Stimulated activated CD8-positive, alpha-beta memory T cell treated with anti-CD3 and anti-CD28 coated beads, Interleukin-4, amount 100 ng/mL, for 24 hours (primary cell): ENCODE measurements around the gene TECPR2.
"Not testable (repeated sequence)": the region's sequence is repeated elsewhere in the genome, so short reads cannot be mapped to it uniquely, and the experiment has no call there.

Source experiments
- DNase-seq: peaks from one replicate; pipeline ENCODE4 v3.0.0-alpha.2; 2020; ENCODE audit warnings: low read depth

TECPR2 gene

GRCh38 chr14:102528431-102529170, 165.9 kb downstream of the TECPR2 start:
- no peak for DNase-seq

DNA sequence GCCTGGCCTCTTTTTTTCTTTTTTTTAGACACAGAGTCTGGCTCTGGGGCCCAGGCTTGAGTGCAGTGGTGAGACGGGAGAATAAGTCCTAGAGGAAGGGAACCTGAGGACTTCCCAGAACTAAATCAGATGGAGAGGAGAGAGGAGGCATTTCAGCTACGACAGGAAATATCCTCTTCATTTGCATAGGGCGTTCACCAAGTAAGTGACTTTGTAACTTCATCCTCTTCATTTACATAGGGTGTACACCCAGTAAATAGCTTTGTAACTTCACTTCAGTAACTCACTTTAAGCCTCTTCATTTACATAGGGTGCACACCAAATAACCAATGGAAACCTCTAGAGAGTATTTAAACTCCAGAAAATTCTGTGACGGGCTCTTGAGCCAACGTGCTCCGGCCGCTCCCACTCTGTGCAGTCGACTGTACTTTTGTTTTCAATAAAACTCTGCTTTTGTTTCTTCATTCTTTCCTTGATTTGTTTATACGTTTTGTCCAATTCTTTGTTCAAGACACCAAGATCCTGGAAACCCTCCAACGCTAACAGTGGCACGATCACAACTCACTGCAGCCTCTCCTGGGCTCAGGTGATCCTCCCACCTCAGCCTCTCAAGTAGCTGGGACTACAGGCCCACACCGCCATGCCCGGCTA, 168.2 kb downstream of the TECPR2 start:
- DNase-seq: no peak

- no peak for DNase-seq
Measured at GRCh38 chr14:102532204-102532658, 169.5 kb downstream of the TECPR2 start.

DNA sequence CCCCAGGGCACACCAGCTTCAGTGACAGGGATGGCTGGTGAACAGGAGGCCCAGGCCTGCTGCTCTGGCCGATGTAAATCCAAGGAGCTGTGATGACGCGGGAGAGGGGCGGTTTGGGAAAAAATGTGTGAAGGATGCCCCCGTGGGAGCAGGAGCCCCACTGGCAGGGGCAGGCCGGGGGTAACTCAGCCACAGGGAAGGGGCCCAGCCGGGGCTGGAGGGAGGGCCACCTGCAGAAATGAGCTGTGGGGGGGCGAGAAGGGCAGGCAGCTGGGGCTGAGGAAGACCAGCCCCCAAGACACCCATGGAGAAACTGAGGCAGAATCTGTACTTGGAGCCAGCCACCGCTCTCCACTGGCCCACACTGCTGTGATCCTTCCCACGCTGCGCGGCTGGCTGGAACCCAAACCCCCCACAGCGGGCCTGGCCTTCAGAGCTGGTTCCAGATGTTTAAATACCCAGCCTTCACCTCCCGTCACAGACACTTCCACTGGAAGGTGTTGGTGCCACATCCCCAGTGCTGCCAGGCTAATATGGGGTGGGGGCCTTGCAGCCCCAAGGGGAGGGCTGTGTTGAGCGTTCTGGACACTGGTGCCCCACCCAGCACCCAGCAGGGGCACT, 175.3 kb downstream of the TECPR2 start:
- no peak for DNase-seq

DNA sequence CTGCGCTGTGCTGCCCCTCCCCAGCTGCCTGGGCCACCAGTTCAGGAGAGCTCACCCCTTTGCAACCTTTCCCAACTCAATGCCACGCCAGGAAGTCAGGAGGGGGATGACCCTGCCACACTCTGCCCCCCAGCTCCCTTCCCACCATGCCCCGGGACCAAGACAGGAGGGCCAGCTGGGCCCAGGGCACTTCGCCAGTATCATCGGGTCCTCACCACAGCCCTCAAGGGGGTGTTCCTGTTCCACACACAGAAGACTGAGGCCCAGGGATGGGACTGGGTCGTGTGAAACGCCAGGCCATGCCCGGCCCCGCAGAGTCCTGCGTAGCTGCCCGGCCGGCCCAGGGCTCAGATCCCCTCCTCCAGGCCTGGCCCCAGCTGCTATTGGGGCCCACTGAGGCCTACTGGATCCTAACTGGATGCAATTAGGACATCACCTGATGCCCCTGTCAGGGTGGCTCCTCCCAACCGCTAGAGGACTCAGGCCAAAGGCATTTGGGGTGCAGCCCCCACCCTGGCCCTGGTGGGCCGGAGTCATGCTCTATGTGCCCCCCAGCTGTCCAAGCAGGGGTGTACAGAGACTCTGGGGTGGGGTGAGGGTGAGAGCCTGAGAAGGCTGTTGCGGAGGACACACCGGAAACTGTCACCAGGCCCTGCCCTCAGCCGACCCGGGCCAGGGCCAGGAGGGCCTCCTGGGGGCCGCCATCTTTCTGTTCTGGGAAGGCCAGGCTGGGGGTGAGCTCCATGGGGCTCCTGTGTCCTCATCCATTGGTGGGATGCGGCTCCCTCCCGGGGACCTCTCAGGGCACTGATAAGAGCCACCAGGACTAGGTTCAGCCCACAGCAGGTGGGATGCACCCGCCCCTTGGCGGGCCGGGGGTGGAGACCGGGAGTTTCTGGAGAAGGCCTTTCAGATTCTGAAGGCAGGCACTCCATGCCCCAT, 176.1 kb downstream of the TECPR2 start:
- DNase-seq: no peak

DNA sequence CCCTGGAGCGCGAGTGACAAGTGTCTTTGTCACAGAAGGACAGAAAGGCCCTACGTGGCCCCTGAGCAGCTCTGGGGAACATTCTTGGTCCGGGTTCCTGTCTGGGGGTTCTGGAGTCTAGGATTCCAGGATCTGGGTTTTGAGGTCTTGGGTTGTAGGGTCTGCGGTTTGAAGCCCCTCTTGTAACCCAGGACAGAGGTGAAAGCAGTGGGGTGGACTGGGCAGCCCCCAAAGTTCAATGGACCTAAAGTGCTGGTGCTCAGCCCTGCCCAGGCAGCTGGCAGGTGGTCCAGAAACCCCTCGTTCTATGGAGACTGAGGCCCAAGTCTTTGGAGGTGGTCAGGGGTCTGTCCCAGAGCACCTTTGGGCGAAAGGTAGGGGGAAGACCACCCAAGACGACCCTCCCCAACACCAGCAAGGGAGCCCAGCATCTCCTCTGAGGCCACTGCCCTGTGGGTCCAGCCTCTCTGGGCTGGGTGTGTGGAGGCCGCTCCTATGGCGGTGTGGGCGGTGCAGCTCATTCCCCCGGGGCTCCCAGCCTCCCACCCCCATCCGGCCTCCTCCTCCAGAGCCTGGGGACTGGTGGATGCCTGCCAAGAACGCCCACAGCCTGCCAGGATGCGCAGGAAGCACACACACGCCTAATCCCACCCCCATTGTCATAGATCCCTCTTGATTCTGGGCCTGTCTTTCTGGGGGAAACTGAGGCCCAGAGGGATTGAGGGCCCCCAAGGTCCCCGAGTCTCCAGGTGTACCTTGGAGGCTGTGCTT, 177.0 kb downstream of the TECPR2 start:
- DNase-seq: no peak

- DNase-seq: no peak
Measured at GRCh38 chr14:102540315-102541028, 177.7 kb downstream of the TECPR2 start.

- not testable (repeated sequence) for DNase-seq
Measured at GRCh38 chr14:102541029-102541491, 178.3 kb downstream of the TECPR2 start.

GRCh38 chr14:102541771-102542170, 179.0 kb downstream of the TECPR2 start:
- no peak for DNase-seq

GRCh38 chr14:102544046-102544746, 181.5 kb downstream of the TECPR2 start:
- DNase-seq: no peak

DNA sequence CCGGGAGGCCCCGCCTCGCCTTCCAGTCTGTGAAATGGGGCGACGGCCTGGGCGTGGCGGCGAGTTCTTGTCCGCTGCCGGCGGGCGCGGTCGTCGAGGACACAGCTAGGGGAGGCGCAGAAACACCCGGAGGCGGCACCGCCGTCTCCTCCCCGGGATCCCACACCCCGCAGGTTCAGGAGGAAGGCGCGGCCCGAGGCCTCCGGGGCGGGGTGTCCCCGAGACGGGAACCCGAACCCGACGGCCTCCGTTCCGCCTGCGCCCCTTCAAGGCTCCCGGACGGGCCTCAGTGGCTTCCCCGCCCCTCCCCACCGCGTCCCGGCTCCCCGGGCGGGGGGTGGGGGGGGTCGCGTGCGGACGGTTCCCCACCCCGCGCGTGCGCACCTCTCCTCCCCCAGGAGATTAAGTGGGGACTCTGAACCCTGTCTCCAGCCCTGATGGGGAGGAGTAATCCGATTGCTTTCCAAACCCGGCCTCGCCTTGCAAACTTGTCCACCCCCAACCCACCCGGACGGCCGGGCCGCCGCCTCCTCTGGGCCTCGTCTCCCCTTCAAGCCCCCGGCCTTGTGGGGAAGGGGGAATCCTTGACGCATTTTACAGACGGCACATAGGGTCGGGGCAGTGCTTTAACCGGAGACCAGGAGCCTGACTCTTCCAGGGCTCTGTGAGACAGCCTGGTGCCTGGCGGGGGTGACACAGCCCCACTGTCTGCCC, 182.2 kb downstream of the TECPR2 start:
- no peak for DNase-seq

DNA sequence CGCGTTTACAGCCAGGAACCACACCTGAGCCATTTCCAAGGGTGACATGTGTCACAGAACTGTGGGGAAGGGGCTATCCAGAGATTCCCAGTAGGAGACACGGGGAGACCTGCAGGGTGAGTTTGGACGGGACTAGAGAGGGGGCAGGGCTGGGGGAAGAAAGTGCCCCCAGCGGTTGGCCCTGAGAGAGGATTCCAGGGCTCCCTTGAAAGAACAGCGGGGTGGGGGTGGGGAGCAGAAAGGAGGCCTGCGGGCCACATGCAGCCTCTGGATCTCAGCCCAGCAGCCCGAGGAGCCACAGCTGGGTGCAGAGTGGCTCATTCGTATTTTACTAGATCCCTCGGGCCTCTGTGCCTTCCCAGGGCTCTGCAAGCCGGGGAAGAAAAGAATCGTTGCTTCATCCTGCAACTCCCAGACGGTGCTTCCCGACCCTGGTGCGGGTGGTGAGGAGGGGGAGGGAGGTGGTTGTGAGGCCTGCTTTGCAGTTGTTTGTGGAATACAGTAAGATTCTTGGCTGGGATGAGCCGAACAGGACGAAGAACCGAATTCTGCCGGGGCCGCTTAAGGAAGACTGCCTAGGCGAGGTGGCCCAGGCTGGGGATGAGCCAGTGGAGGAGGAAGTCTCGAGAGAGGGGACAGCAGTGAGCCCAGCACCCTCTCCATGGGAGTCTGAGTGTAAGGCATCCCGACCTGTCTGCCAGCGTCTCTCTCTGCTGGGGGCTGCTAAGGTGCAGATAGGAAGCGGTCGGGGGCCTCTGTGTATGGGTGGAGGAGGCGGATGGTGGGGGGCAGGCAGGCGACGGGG, 182.9 kb downstream of the TECPR2 start:
- no peak for DNase-seq

GRCh38 chr14:102548616-102549240, 186.0 kb downstream of the TECPR2 start:
- no peak for DNase-seq

- not testable (repeated sequence) for DNase-seq
Measured at GRCh38 chr14:102550927-102551401, 188.2 kb downstream of the TECPR2 start.
